Activated naive CD8-positive, alpha-beta T cell treated with anti-CD3 and anti-CD28 coated beads, Interleukin-2, amount 10 ng/mL, durations not matched to agents 7 days and 5 days (primary cell): ENCODE measurements around the gene PPP2R5C. TPM values are rescaled to one million over a fixed set of nuclear protein-coding genes. Genes with fewer than 3 reads are reported as not detected.
"Not testable (repeated sequence)": the region's sequence is repeated elsewhere in the genome, so short reads cannot be mapped to it uniquely, and the experiment has no call there.

Experiments
- ATAC-seq: fragments of 150-1000 bp; cut with Tn5 transposase; one replicate; pipeline ENCODE4 v1.10.0; 2021; ENCODE audit warnings: low read depth, moderate library complexity
- POLR2A ChIA-PET: fragments of 350-600 bp; sonication (Branson Sonifier 250); formaldehyde crosslinking; loops from one replicate; lab custom pipeline; 2021; ENCODE audit warnings: antibody characterized with exemption; lab: Charles Lee
- DNase-seq: peaks from one replicate; pipeline ENCODE4 v3.0.0; 2021
- H3K27ac Mint-ChIP-seq: one replicate; pipeline ENCODE4 v1.8.0; 2022; ENCODE audit warnings: mild to moderate bottlenecking, mixed read lengths
- H3K27me3 Mint-ChIP-seq: one replicate; pipeline ENCODE4 v1.8.0; 2022; ENCODE audit warnings: mild to moderate bottlenecking, moderate library complexity, mixed read lengths
- H3K36me3 Mint-ChIP-seq: one replicate; pipeline ENCODE4 v1.8.0; 2021; ENCODE audit warnings: mild to moderate bottlenecking, mixed read lengths
- H3K4me1 Mint-ChIP-seq: one replicate; pipeline ENCODE4 v1.8.0; 2021; ENCODE audit warnings: mixed read lengths
- H3K4me3 Mint-ChIP-seq: one replicate; pipeline ENCODE4 v1.8.0; 2022; ENCODE audit warnings: mild to moderate bottlenecking, moderate library complexity, mixed read lengths
- H3K9me3 Mint-ChIP-seq: one replicate; pipeline ENCODE4 v1.8.0; 2021; ENCODE audit warnings: mixed read lengths
- total RNA-seq, 2 experiments: library from RNA; stranded (reverse); gene quantifications; one replicate each; pipeline ENCODE4 v1.2.3, GENCODE V29; 2021

PPP2R5C gene
- total RNA-seq, 2 experiments from 2014 or later, result 369 to 382 TPM

DNA sequence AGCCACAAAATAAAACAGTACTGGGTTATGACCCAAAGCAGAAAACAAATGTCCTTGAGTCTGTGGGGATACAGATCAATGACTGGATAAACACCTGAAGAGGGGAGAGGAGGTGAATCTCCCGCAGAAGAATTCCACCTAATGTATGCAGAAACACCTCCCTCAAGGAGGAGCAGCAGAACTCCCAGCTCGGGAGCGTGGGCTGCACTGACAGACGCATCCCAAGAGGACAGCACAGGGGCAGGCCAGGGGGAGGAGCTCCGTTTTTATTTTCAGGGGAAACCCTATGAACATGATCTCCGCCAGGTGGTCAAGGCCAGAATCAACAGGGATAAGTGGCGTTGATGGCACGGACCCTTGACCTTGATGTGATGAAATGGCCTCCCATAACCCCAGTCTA is 41.8 kb upstream of the PPP2R5C start:
- H3K27ac Mint-ChIP-seq, result no peak overlapping the region
- POLR2A ChIA-PET, result no interaction called here
- ATAC-seq, result no peak
- no peaks in the 10 kb centered on the region for H3K9me3 Mint-ChIP-seq
- H3K4me1 Mint-ChIP-seq, result peaks cover 23% of the 10 kb centered on the region
- no peak overlapping the region for H3K4me3 Mint-ChIP-seq
- no peaks in the 10 kb centered on the region for H3K36me3 Mint-ChIP-seq
- H3K27me3 Mint-ChIP-seq, result no peaks in the 10 kb centered on the region
- no peak for DNase-seq

DNA sequence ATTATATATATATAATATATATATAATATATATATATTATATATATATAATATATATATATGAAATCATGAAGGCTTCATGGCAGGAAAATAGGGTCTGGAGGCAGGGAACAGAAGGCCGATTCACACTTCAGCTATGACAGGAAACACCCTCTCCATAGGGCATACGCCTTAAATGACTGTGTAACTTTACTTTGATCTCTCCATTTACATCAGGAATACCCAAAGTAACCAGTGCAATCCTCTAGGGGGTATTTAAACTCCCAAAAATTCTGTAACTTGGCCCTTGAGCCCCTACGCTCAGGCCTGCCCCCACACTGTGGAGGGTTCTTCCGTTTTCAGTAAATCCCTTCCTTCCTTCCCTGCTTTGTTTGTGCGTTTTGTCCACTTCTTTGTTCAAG is 40.4 kb upstream of the PPP2R5C start:
- POLR2A ChIA-PET, result interaction anchor here (2.2 kb wide), 2 partner anchors 10 to 11 kb away, joined by 16 to 22 read pairs; no protein-coding TSS in a partner anchor
- DNase-seq (no peak), ATAC-seq (no peak)
- H3K4me1 Mint-ChIP-seq, result peaks cover 21% of the 10 kb centered on the region
- H3K4me3 Mint-ChIP-seq, result no peak overlapping the region
- H3K27ac Mint-ChIP-seq, result no peak overlapping the region
- H3K9me3 Mint-ChIP-seq, result no peaks in the 10 kb centered on the region
- H3K36me3 Mint-ChIP-seq, result no peaks in the 10 kb centered on the region
- no peaks in the 10 kb centered on the region for H3K27me3 Mint-ChIP-seq

DNA sequence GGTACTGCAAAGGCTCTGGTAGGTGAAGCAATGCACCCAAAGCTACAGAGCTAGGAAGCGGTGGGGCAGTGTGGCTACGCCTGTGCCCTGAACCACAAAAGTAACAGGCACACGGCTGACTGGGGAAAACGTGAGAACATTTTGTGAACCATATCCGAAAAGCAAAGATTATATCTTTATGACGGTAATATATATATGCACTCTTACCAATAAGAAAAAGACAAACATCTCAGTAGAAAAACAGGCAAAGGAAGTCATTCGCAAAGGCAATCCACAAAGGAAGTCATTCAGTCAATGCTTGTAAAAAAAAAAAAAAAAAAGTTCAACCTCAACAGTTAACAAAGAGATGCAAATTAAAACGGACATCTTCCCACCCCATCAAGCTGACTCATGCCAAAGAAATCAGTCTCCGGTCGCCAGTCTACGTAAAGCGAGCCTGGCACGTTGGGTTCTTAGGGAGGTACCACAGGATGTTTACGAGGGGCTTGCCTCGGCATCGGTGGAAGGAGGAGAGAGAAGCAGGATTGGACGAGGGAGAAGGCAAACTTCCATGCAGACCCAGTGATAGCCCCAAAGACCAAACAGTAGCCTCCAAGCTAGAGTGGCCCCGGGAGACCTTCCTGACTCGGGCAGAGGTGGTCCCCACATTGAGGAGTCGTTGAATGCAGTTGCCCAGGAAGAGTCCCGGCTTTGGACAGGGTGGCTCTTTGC is 39.4 kb upstream of the PPP2R5C start:
- peak; percentile 59 for DNase-seq
- POLR2A ChIA-PET, result interaction anchor here (0.6 to 2.2 kb wide), 12 partner anchors 9 to 1722 kb away, joined by 3 to 22 read pairs (median 5); no protein-coding TSS in a partner anchor
- peak overlapping the region; percentile 85 for H3K4me3 Mint-ChIP-seq
- no peaks in the 10 kb centered on the region for H3K36me3 Mint-ChIP-seq
- no peaks in the 10 kb centered on the region for H3K27me3 Mint-ChIP-seq
- ATAC-seq, result peak; percentile 85
- peaks cover 21% of the 10 kb centered on the region for H3K4me1 Mint-ChIP-seq
- H3K27ac Mint-ChIP-seq, result peak overlapping the region; percentile 98
- no peaks in the 10 kb centered on the region for H3K9me3 Mint-ChIP-seq

DNA sequence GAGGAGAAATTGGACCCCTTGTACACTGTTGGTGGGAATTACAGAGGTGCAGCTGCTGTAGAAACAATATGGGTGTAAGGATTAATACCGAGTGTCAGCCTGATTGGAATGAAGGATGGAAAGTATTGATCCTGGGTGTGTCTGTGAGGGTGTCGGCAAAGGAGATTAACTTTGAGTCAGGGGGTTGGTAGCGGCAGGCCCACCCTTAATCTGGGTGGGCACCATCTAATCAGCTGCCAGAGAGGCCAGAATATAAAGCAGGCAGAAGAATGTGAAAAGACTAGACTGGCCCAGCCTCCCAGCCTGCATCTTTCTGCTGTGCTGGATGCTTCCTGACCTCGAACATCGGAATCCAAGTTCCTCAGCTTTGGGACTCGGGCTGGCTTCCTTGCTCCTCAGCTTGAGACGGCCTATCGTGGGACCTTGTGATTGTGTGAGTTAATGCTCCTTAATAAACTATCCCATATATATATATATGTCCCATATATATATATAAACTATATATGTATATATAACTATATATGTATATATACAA is 38.4 kb upstream of the PPP2R5C start:
- no peak for DNase-seq
- Mint-ChIP-seq H3K27ac (peak overlapping the region; percentile 98), H3K27me3 (no peaks in the 10 kb centered on the region), H3K4me3 (no peak overlapping the region), H3K4me1 (peaks cover 21% of the 10 kb centered on the region), H3K9me3 (no peaks in the 10 kb centered on the region), H3K36me3 (no peaks in the 10 kb centered on the region)
- POLR2A ChIA-PET, result interaction anchor here (1.5 to 2.2 kb wide), 4 partner anchors 8 to 87 kb away, joined by 5 to 22 read pairs (median 12); no protein-coding TSS in a partner anchor
- ATAC-seq, result no peak

DNA sequence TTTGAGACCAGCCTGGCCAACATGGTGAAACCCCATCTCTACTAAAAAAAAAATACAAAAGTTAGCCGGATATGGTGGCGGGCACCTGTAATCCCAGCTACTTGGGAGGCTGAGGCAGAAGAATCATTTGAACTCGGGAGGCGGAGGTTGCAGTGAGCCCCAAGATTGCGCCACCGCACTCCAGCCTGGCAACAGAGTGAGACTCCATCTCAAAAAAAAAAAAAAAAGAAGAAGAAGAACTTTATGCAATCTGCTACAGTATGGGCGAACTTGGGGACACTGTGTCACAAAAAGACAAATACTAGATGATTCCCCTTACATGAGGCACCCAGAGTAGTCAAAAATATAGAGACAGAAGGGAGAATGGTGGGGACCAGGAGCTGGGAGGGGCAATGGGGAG is 35.9 kb upstream of the PPP2R5C start:
- POLR2A ChIA-PET, result interaction anchor here (0.7 kb wide), 1 partner anchor 19 kb away, joined by 3 read pairs; no protein-coding TSS in a partner anchor
- H3K4me1 Mint-ChIP-seq, result peaks cover 17% of the 10 kb centered on the region
- not testable (repeated sequence) for H3K36me3 Mint-ChIP-seq, ATAC-seq, H3K4me3 Mint-ChIP-seq, H3K9me3 Mint-ChIP-seq, H3K27ac Mint-ChIP-seq, H3K27me3 Mint-ChIP-seq, DNase-seq

DNA sequence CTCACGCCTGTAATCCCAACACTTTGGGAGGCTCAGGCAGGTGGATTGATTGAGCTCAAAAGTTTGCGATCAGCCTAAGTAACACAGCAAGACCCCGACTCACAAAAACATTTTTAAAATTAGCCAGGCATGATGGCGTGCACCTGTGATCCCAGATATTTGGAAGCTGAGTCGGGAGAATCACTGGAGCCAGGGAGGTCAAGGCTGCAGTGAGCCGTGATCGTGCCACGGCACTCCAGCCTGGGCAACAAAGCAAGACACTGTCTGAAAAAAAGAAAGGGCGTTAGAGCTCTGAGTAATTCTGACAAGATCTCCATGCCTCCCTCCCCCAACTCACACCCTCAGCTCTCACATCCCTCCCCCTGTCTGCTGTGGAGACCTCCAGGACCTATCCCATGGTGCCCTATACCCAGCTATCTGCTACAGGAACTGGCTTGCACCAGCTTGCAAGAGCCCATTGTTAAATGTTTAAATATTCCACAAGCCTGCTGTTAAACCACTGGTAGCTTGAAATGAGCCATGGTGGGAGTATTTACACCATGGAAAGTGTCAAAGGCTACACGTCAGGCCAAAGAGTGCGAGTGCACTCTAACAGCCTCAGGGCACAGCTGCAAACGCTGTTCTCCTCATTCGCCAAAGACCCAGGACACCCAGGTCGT is 35.1 kb upstream of the PPP2R5C start:
- Mint-ChIP-seq H3K27ac (no peak overlapping the region), H3K27me3 (no peaks in the 10 kb centered on the region), H3K9me3 (no peaks in the 10 kb centered on the region), H3K4me3 (no peak overlapping the region), H3K4me1 (peaks cover 20% of the 10 kb centered on the region), H3K36me3 (no peaks in the 10 kb centered on the region)
- DNase-seq (no peak), ATAC-seq (no peak)
- POLR2A ChIA-PET, result interaction anchor here (0.7 kb wide), 1 partner anchor 20 kb away, joined by 3 read pairs; no protein-coding TSS in a partner anchor

DNA sequence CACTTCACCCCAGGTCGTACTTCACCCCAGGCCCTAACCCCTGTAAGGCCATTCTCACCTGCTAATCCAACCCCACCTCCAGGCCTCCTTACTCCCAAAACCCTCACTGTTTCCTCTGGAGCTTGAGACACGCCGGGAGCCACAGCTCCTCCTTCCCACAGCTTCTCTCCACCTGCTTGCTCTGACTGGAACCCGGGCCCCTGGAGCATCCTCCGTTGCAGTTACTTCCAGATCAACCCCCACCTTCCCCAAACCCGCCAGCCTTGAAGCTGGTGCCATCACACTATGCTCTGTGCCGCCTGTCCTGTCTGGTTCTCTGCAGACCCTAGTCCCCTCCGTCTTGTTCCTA is 34.6 kb upstream of the PPP2R5C start:
- H3K9me3 Mint-ChIP-seq, result no peaks in the 10 kb centered on the region
- no peak for DNase-seq
- ATAC-seq, result no peak
- no peak overlapping the region for H3K4me3 Mint-ChIP-seq
- peaks cover 21% of the 10 kb centered on the region for H3K4me1 Mint-ChIP-seq
- no peaks in the 10 kb centered on the region for H3K27me3 Mint-ChIP-seq
- POLR2A ChIA-PET, result no interaction called here
- H3K27ac Mint-ChIP-seq, result no peak overlapping the region
- H3K36me3 Mint-ChIP-seq, result no peaks in the 10 kb centered on the region

DNA sequence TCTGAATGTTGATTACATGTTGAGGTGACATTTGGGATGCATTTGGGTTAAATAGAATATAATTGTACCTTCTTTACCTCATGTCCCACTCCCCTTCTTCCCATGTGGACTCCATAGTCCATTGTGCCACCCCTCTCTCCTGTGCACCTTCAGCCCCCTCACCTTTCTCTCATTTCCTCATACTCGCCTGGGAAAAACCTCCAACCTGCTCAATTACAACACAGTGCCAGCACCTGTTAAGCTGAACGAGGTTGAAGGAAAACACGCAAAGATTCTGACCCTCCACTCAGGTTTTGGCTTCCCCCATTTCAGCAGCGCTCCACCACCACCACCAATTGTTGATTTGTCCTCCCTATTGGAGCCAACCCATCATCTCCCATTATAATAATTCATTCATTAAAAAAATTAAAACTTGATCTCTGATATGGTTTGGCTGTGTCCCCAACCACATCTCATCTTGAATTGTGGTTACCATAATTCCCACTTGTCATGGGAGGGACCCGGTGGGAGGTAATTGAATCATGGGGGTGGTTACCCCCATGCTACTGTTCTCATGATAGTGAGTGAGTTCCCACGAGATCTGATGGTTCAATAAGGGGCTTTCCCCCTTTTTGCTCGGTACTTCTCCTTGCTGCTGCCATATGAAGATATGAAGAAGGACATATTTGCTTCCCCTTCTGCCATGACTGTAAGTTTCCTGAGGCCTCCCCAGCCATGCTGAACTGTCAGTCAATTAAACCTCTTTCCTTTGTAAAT is 33.7 kb upstream of the PPP2R5C start:
- Mint-ChIP-seq H3K4me1 (peaks cover 21% of the 10 kb centered on the region), H3K27me3 (no peaks in the 10 kb centered on the region), H3K27ac (no peak overlapping the region), H3K9me3 (no peaks in the 10 kb centered on the region), H3K36me3 (no peaks in the 10 kb centered on the region), H3K4me3 (no peak overlapping the region)
- ATAC-seq, result no peak
- POLR2A ChIA-PET, result no interaction called here
- no peak for DNase-seq

DNA sequence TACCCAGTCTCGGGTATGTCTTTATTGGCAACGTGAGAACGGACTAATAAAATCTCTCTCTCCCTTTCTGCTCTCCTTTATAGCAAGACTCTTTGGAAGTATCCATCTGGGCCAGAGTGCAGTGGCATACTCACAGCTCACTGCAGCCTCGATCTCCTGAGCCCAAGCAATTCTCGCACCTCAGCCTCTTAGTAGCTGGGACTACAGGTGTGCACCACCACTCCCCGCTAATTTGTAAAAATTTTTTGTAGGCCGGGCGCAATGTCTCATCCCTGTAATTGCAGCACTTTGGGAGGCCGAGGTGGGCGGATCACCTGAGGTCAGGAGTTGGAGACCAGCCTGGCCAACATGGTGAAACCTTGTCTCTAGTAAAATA is 33.2 kb upstream of the PPP2R5C start:
- ATAC-seq, result no peak
- POLR2A ChIA-PET, result no interaction called here
- H3K4me3 Mint-ChIP-seq, result no peak overlapping the region
- H3K9me3 Mint-ChIP-seq, result no peaks in the 10 kb centered on the region
- DNase-seq, result no peak
- no peaks in the 10 kb centered on the region for H3K27me3 Mint-ChIP-seq
- H3K27ac Mint-ChIP-seq, result no peak overlapping the region
- H3K4me1 Mint-ChIP-seq, result peaks cover 17% of the 10 kb centered on the region
- H3K36me3 Mint-ChIP-seq, result no peaks in the 10 kb centered on the region

DNA sequence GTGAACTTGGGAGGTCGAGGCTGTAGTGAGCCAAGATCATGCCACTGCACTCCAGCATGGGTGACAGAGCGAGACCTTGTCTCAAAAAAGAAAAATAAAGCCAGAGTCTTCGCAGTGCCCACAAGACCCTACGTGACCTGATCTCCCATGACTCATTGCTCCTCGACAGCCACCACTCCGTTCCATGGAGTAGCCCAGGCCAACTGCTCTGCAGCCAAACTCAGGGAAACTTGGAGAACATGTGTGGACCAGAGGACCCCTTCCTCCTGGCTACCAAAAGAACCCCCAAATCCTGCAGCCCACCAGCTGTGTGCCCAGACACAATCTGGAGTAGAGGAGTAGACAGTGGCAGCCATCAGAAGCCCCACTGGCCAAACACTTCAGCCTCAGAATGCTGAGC is 32.1 kb upstream of the PPP2R5C start:
- Mint-ChIP-seq H3K4me1 (peaks cover 17% of the 10 kb centered on the region), H3K9me3 (no peaks in the 10 kb centered on the region), H3K27me3 (no peaks in the 10 kb centered on the region), H3K27ac (no peak overlapping the region), H3K4me3 (no peak overlapping the region), H3K36me3 (no peaks in the 10 kb centered on the region)
- POLR2A ChIA-PET, result no interaction called here
- DNase-seq, result no peak
- ATAC-seq, result no peak

DNA sequence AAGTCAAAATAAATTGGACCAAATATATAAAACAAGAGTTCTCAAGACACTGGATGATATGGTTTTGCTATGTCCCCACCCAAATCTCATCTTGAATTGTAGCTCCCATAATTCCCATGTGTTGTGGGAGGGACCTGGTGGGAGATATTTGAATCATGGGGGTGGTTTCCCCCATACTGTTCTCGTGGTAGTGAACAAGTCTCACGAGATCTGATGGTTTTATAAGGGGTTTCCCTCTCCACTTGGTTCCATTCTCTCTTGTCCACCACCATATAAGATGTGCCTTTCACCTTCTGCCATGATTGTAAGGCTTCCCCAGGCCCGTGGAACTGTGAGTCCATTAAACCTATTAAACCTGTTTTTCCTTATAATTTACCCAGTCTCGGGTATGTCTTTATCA is 31.4 kb upstream of the PPP2R5C start:
- Mint-ChIP-seq H3K4me1 (peaks cover 17% of the 10 kb centered on the region), H3K27ac (peak overlapping the region; percentile 93)
- ATAC-seq, H3K36me3 Mint-ChIP-seq, H3K4me3 Mint-ChIP-seq, DNase-seq, H3K9me3 Mint-ChIP-seq, H3K27me3 Mint-ChIP-seq: not testable (repeated sequence)
- POLR2A ChIA-PET, result interaction anchor here (0.7 to 2.1 kb wide), 2 partner anchors 8 to 991 kb away, joined by 3 to 22 read pairs; no protein-coding TSS in a partner anchor

DNA sequence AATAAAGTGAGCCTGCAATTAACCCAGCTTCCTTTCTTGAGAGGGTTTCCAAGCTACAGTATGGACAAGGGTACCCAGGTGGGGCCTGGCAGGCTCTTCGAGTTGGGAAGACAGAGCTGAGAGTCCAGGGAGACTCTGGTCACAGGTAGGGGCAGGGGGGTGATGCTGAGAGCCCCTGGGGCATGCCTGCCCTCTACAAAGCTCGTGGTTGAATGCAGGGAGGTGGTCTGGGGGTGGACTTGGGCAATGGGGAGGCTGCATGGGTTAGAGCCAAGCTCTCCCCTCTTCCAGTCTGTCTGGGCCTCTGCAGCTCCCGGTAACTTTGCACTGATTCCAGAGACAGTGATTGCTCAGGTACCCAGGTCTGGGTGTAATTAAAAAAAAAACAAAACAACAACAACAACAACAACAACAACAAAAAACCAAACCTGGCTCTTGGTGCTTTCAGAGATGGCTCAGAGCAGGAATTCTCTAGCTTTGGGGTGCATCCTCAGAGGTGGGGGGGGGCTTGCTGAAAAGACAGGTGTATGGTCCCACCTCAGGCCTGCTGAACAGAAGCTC is 30.8 kb upstream of the PPP2R5C start:
- Mint-ChIP-seq H3K4me3 (peak overlapping the region; percentile 65), H3K27ac (peak overlapping the region; percentile 93), H3K36me3 (no peaks in the 10 kb centered on the region), H3K4me1 (peaks cover 17% of the 10 kb centered on the region), H3K9me3 (no peaks in the 10 kb centered on the region), H3K27me3 (no peaks in the 10 kb centered on the region)
- ATAC-seq (no peak), DNase-seq (no peak)
- POLR2A ChIA-PET, result interaction anchor here (0.5 to 2.1 kb wide), 7 partner anchors 9 to 991 kb away, joined by 3 to 22 read pairs (median 4); partner anchors contain the start of gene ZNF839
